DND-41 (cell line): Measurements from ENCODE around the gene TNFRSF8.

ENCODE experiments used
- ATAC-seq: fragments of 200-7000 bp; cut with Tn5 transposase; 3 replicates; pipeline ENCODE4 v1.9.1; 2021; ENCODE audit warnings: low read depth; ENCODE audit not compliant: insufficient read depth
- DNase-seq: peaks from one replicate; pipeline ENCODE4 v3.0.0-alpha.2; 2020
- H2AFZ ChIP-seq: 2 replicates; pipeline ENCODE4 v1.6.0; 2012; ENCODE audit warnings: low read depth, low read length
- H3K27ac ChIP-seq: 2 replicates; pipeline ENCODE4 v1.5.1; 2012; ENCODE audit warnings: low read length, inconsistent platforms
- H3K27me3 ChIP-seq: fragments of 200-600 bp; sonication (generic); 2 replicates; pipeline ENCODE4 v1.6.0; 2012; ENCODE audit warnings: low read length, mild to moderate bottlenecking, inconsistent platforms; ENCODE audit not compliant: insufficient read depth, poor library complexity
- H3K36me3 ChIP-seq: 2 replicates; pipeline ENCODE4 v1.5.1; 2012; ENCODE audit warnings: low read length, inconsistent platforms; ENCODE audit not compliant: insufficient read depth
- H3K4me1 ChIP-seq: 2 replicates; pipeline ENCODE4 v1.5.1; 2012; ENCODE audit warnings: mild to moderate bottlenecking, low read length; ENCODE audit not compliant: insufficient read depth
- H3K4me2 ChIP-seq: 2 replicates; pipeline ENCODE4 v1.6.0; 2012; ENCODE audit warnings: mild to moderate bottlenecking, moderate library complexity, low read length, inconsistent platforms; ENCODE audit not compliant: insufficient read depth
- H3K4me3 ChIP-seq, 2 experiments: fragments of 200-600 bp in 1 of 2; shearing (Covaris generic) in 1 of 2; 2 replicates each; pipeline ENCODE4 v1.5.1; 2012 to 2016; ENCODE audit warnings: inconsistent platforms in 2 of 2, low read length in 2 of 2, mild to moderate bottlenecking in 2 of 2, low read depth in 1 of 2, moderate library complexity in 1 of 2
- H3K79me2 ChIP-seq: 2 replicates; pipeline ENCODE4 v1.6.0; 2012; ENCODE audit warnings: low read length, inconsistent platforms; ENCODE audit not compliant: insufficient read depth
- H3K9ac ChIP-seq: 2 replicates; pipeline ENCODE4 v1.6.0; 2012; ENCODE audit warnings: low read depth, mild to moderate bottlenecking, inconsistent platforms, low read length, moderate library complexity
- H3K9me3 ChIP-seq: 2 replicates; pipeline ENCODE4 v1.5.1; 2012; ENCODE audit warnings: low read length, moderate library complexity, mild to moderate bottlenecking, inconsistent platforms; ENCODE audit not compliant: insufficient read depth, severe bottlenecking
- H4K20me1 ChIP-seq: 2 replicates; pipeline ENCODE4 v1.6.0; 2012; ENCODE audit warnings: low read length; ENCODE audit not compliant: insufficient read depth
- CTCF ChIP-seq: IDR thresholded peaks from 2 replicates; pipeline ENCODE4 v1.5.1; 2012; ENCODE audit warnings: borderline replicate concordance, low read length, moderate library complexity, mild to moderate bottlenecking; ENCODE audit not compliant: poor library complexity, severe bottlenecking; ENCODE audit errors: extremely low read depth
- EZH2 ChIP-seq: IDR thresholded peaks from 3 replicates; pipeline ENCODE4 v1.6.1; 2012; ENCODE audit warnings: borderline replicate concordance, low read depth, mild to moderate bottlenecking, moderate library complexity, low read length, inconsistent platforms; ENCODE audit not compliant: severe bottlenecking

TNFRSF8 gene

GRCh38 chr1:12153181-12153785 is 90.2 kb downstream of the TNFRSF8 start:
- Histone ChIP-seq H3K79me2 (no peaks in the 10 kb centered on the region), H3K4me2 (no peak overlapping the region), H2AFZ (no peak overlapping the region), H4K20me1 (no peaks in the 10 kb centered on the region), H3K36me3 (no peaks in the 10 kb centered on the region), H3K4me3 (no peak overlapping the region), H3K27me3 (peaks cover 2% of the 10 kb centered on the region), H3K9me3 (no peaks in the 10 kb centered on the region), H3K27ac (no peak overlapping the region), H3K4me1 (no peaks in the 10 kb centered on the region), H3K9ac (no peak overlapping the region)
- TF ChIP-seq CTCF (no peak), EZH2 (no peak)
- ATAC-seq (no peak), DNase-seq (no peak)

- Histone ChIP-seq H3K4me1 (no peaks in the 10 kb centered on the region), H4K20me1 (no peaks in the 10 kb centered on the region), H3K4me3 (no peak overlapping the region), H3K9me3 (no peaks in the 10 kb centered on the region), H3K27ac (no peak overlapping the region), H3K79me2 (no peaks in the 10 kb centered on the region), H2AFZ (no peak overlapping the region), H3K9ac (no peak overlapping the region), H3K4me2 (no peak overlapping the region), H3K27me3 (peaks cover 2% of the 10 kb centered on the region), H3K36me3 (no peaks in the 10 kb centered on the region)
- ATAC-seq (no peak), DNase-seq (no peak)
- TF ChIP-seq EZH2 (no peak), CTCF (no peak)
Measured at GRCh38 chr1:12155328-12155727, 92.2 kb downstream of the TNFRSF8 start.

GRCh38 chr1:12157366-12158231 is 94.5 kb downstream of the TNFRSF8 start:
- DNase-seq (no peak), ATAC-seq (no peak)
- H3K9ac ChIP-seq: no peak overlapping the region
- no peak overlapping the region for H2AFZ ChIP-seq
- TF ChIP-seq EZH2 (no peak), CTCF (no peak)
- H3K9me3 ChIP-seq: no peaks in the 10 kb centered on the region
- H3K4me3 ChIP-seq: no peak overlapping the region
- H3K4me1 ChIP-seq: peaks cover 11% of the 10 kb centered on the region
- H3K79me2 ChIP-seq: no peaks in the 10 kb centered on the region
- H3K27me3 ChIP-seq: peaks cover 2% of the 10 kb centered on the region
- no peaks in the 10 kb centered on the region for H3K36me3 ChIP-seq
- H3K4me2 ChIP-seq: no peak overlapping the region
- peaks cover 10% of the 10 kb centered on the region; the same call in 1 of the 2 replicates for H4K20me1 ChIP-seq
- H3K27ac ChIP-seq: no peak overlapping the region
